Measurements from ENCODE around the gene ATG7. TPM values are rescaled to one million over a fixed set of nuclear protein-coding genes. Genes with fewer than 3 reads are reported as not detected.
A peak's percentile ranks its signal among the peaks of the same experiment; 100 is the strongest.

Gene ATG7
- total RNA-seq, 1 experiment from 2014 or later, result 29.3 TPM

DNA sequence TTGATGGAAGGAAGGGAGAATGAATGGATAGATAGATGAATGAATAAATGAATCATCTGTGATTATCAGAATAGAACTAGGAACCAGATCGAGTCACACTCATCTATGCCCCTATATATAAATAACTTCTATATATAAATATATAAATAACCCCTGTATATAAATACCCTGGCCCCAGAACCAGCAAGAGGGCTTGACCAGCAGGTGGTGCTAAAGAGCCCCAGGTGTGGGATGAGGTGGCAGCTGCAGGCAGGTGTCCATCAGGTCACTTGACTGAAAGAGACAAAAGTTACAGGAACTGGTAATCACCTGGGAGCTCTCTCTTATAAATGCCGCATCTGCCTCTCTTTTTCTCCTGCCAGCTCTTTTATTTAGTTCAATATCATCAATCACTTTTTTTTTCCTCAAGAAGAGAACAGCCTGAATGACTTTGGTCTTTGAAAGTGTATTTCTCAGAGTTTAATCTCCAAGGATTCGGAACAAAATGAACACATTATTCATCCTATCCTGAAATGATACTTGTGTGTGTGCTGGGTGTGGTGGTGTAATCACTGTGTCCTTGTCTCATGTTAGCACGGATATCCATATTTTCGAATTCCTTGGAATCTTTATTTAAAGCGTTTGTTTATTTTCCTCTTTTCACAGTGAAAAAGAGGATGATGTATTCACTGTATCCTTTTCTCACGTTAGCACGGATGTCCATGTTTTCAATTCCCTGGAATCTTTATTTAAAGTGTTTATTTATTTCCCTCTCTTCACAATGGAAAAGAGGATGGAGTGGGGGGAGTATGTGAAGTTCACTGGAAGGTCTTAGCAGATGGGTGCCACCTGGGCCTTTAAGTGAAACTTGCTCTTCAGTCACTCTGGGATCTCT, 35.4 kb upstream of the ATG7 start:
- no peak overlapping the region for H3K9ac ChIP-seq (ENCODE audit: low read length)
- BruUV-seq (replicated peaks), result no TSS peak
- no peaks in the 10 kb centered on the region for H3K27me3 ChIP-seq (ENCODE audit: insufficient read depth, low read length)
- no peak overlapping the region for H3K4me3 ChIP-seq (replicated peaks in 1 of 2; ENCODE audit: low read depth in 1 of 2, low read length in 2 of 2)
- intact Hi-C loops (cut with micrococcal nuclease), result loop anchor here (2.0 to 10.0 kb wide), 3 partner anchors 98 to 598 kb away; no protein-coding TSS in a partner anchor
- H3K9me2 ChIP-seq (ENCODE audit: insufficient read depth), result no peaks in the 10 kb centered on the region
- peaks cover 7% of the 10 kb centered on the region; the same call in 1 of the 2 replicates for H3K79me2 ChIP-seq (ENCODE audit: insufficient read depth, low read length)
- ChIA-PET CTCF (interaction anchor here (0.7 to 2.7 kb wide), 8 partner anchors 10 to 99 kb away, joined by 3 to 27 read pairs (median 3); no protein-coding TSS in a partner anchor), RAD21 (ENCODE audit: low non-redundant PET in 1 of 2, low total read pairs in 2 of 2, uncharacterized antibody in 2 of 2, unreplicated experiment in 2 of 2) (interaction anchor here in 1 of 2 experiments (0.7 kb wide), 1 partner anchor 97 kb away, joined by 3 read pairs; no protein-coding TSS in a partner anchor), POLR2A (no interaction called here)
- no peaks in the 10 kb centered on the region for H3K9me3 ChIP-seq (ENCODE audit: control insufficient read depth in 1 of 2, insufficient read depth in 1 of 2, low read depth in 1 of 2, low read length in 2 of 2)
- DNase-seq (ENCODE audit: low read depth, low spot score) (peak; percentile 64), ATAC-seq (peak; percentile 88)
- TF ChIP-seq YY1 (IDR thresholded peaks at IDR 0.05; ENCODE audit: extremely low read depth, insufficient replicate concordance, low read depth, low read length) (peak; percentile 62), RAD21 (IDR thresholded peaks at IDR 0.05; ENCODE audit: low read depth) (peak; percentile 73), SRF (IDR thresholded peaks at IDR 0.05; ENCODE audit: low read depth) (no peak), EGR1 (IDR thresholded peaks at IDR 0.05; ENCODE audit: low read depth) (no peak)
- TF ChIP-seq, protein P1, sequence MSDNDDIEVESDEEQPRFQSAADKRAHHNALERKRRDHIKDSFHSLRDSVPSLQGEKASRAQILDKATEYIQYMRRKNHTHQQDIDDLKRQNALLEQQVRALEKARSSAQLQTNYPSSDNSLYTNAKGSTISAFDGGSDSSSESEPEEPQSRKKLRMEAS (IDR thresholded peaks at IDR 0.05), result no peak
- TF ChIP-seq, protein P2, sequence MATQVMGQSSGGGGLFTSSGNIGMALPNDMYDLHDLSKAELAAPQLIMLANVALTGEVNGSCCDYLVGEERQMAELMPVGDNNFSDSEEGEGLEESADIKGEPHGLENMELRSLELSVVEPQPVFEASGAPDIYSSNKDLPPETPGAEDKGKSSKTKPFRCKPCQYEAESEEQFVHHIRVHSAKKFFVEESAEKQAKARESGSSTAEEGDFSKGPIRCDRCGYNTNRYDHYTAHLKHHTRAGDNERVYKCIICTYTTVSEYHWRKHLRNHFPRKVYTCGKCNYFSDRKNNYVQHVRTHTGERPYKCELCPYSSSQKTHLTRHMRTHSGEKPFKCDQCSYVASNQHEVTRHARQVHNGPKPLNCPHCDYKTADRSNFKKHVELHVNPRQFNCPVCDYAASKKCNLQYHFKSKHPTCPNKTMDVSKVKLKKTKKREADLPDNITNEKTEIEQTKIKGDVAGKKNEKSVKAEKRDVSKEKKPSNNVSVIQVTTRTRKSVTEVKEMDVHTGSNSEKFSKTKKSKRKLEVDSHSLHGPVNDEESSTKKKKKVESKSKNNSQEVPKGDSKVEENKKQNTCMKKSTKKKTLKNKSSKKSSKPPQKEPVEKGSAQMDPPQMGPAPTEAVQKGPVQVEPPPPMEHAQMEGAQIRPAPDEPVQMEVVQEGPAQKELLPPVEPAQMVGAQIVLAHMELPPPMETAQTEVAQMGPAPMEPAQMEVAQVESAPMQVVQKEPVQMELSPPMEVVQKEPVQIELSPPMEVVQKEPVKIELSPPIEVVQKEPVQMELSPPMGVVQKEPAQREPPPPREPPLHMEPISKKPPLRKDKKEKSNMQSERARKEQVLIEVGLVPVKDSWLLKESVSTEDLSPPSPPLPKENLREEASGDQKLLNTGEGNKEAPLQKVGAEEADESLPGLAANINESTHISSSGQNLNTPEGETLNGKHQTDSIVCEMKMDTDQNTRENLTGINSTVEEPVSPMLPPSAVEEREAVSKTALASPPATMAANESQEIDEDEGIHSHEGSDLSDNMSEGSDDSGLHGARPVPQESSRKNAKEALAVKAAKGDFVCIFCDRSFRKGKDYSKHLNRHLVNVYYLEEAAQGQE (IDR thresholded peaks at IDR 0.05; ENCODE audit: low read depth), result no peak
- TF ChIP-seq, protein P3, sequence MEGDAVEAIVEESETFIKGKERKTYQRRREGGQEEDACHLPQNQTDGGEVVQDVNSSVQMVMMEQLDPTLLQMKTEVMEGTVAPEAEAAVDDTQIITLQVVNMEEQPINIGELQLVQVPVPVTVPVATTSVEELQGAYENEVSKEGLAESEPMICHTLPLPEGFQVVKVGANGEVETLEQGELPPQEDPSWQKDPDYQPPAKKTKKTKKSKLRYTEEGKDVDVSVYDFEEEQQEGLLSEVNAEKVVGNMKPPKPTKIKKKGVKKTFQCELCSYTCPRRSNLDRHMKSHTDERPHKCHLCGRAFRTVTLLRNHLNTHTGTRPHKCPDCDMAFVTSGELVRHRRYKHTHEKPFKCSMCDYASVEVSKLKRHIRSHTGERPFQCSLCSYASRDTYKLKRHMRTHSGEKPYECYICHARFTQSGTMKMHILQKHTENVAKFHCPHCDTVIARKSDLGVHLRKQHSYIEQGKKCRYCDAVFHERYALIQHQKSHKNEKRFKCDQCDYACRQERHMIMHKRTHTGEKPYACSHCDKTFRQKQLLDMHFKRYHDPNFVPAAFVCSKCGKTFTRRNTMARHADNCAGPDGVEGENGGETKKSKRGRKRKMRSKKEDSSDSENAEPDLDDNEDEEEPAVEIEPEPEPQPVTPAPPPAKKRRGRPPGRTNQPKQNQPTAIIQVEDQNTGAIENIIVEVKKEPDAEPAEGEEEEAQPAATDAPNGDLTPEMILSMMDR (IDR thresholded peaks at IDR 0.05 in 2 of 3, conservative IDR thresholded peaks at IDR 0.05 in 1 of 3; ENCODE audit: borderline replicate concordance in 1 of 3, insufficient read depth in 1 of 3, low read depth in 2 of 3, low read length in 2 of 3), result peak; percentile 65 to 94 (median 78)
- no peaks in the 10 kb centered on the region for H3K36me3 ChIP-seq (ENCODE audit: control insufficient read depth in 1 of 2, insufficient read depth in 2 of 2, low read length in 2 of 2)
- no peak overlapping the region for H2AFZ ChIP-seq (ENCODE audit: low read depth, low read length, poor library complexity, severe bottlenecking)
- H4K20me1 ChIP-seq (ENCODE audit: insufficient read depth), result no peaks in the 10 kb centered on the region
- peaks cover 3 to 41% of the 10 kb centered on the region in 2 experiments for H3K4me1 ChIP-seq (ENCODE audit: control insufficient read depth in 1 of 2, insufficient read depth in 2 of 2, low read length in 2 of 2)
- peak overlapping the region; percentile 10; the same call in 1 of the 2 replicates for H3K4me2 ChIP-seq (ENCODE audit: low read length)
- H3K27ac ChIP-seq (ENCODE audit: low read depth, low read length), result no peak overlapping the region

Measured in HCT116 (cell line).